ENCODE data around the gene MISP.

The MISP gene

GRCh38 chr19:813219-814151, 62.6 kb downstream of the MISP start:
- DNase-seq, result peak in 1 of 2 donors; percentile 25
